Naive thymus-derived CD4-positive, alpha-beta T cell (primary cell): ENCODE results near the gene MTERF2. TPM values are rescaled to one million over a fixed set of nuclear protein-coding genes. Genes with fewer than 3 reads are reported as not detected.
A peak's percentile ranks its signal among the peaks of the same experiment; 100 is the strongest.

ENCODE experiments used
- ATAC-seq: fragments of 150-1000 bp; cut with Tn5 transposase; 2 replicates; pipeline ENCODE4 v1.10.0; 2021; ENCODE audit warnings: mild to moderate bottlenecking, moderate library complexity
- CTCF ChIA-PET: fragments of 350-600 bp; sonication (Branson Sonifier 250); formaldehyde crosslinking; loops from one replicate; lab custom pipeline; 2021; ENCODE audit warnings: antibody characterized with exemption; lab: Charles Lee
- POLR2A ChIA-PET: fragments of 350-600 bp; sonication (Branson Sonifier 250); formaldehyde crosslinking; loops from one replicate; lab custom pipeline; 2021; ENCODE audit warnings: antibody characterized with exemption, inconsistent platforms; lab: Charles Lee
- DNase-seq, 9 donors: peaks; one replicate each; pipeline versions ENCODE4 v3.0.0 to v3.0.0-alpha.2; 2020 to 2022; ENCODE audit warnings: mixed read lengths in 1 of 9
- H3K27ac ChIP-seq: one replicate; pipeline ENCODE4 v1.7.0; 2013; ENCODE audit warnings: mild to moderate bottlenecking, low read depth, low read length, moderate library complexity
- H3K27me3 ChIP-seq, 2 donors: one replicate each; pipeline ENCODE4 v1.7.0; 2013; ENCODE audit warnings: low read length in 2 of 2, mild to moderate bottlenecking in 2 of 2, moderate library complexity in 2 of 2; ENCODE audit not compliant: control insufficient read depth in 2 of 2, insufficient read depth in 2 of 2
- H3K36me3 ChIP-seq, 3 experiments: 1 replicate in 2 of 3; 2 replicates in 1 of 3; pipeline ENCODE4 v1.7.0; 2013; ENCODE audit warnings: low read length in 3 of 3, mild to moderate bottlenecking in 3 of 3, moderate library complexity in 1 of 3; ENCODE audit not compliant: insufficient read depth in 3 of 3, control insufficient read depth in 2 of 3
- H3K4me1 ChIP-seq, 2 donors: one replicate each; pipeline ENCODE4 v1.7.0; 2013; ENCODE audit warnings: low read length in 2 of 2, mild to moderate bottlenecking in 2 of 2, moderate library complexity in 1 of 2; ENCODE audit not compliant: control insufficient read depth in 2 of 2, insufficient read depth in 2 of 2
- H3K4me3 ChIP-seq: 2 replicates; pipeline ENCODE4 v1.7.0; 2013; ENCODE audit warnings: mild to moderate bottlenecking, low read length
- H3K9me3 ChIP-seq, 3 experiments: 1 replicate in 2 of 3; 2 replicates in 1 of 3; pipeline ENCODE4 v1.7.0; 2013; ENCODE audit warnings: low read length in 3 of 3; ENCODE audit not compliant: control insufficient read depth in 2 of 3
- H3K27ac Mint-ChIP-seq, 9 donors: one replicate each; pipeline ENCODE4 v1.8.0; 2020 to 2022; ENCODE audit warnings: mixed read lengths in 9 of 9, mild to moderate bottlenecking in 8 of 9, moderate library complexity in 5 of 9, inconsistent platforms in 2 of 9
- H3K27me3 Mint-ChIP-seq, 5 donors: one replicate each; pipeline ENCODE4 v1.8.0; 2021 to 2022; ENCODE audit warnings: mixed read lengths in 5 of 5, mild to moderate bottlenecking in 1 of 5
- H3K36me3 Mint-ChIP-seq, 5 donors: one replicate each; pipeline ENCODE4 v1.8.0; 2020 to 2022; ENCODE audit warnings: mixed read lengths in 5 of 5, mild to moderate bottlenecking in 3 of 5, inconsistent platforms in 1 of 5
- H3K4me1 Mint-ChIP-seq, 7 donors: one replicate each; pipeline ENCODE4 v1.8.0; 2020 to 2022; ENCODE audit warnings: mixed read lengths in 7 of 7, mild to moderate bottlenecking in 3 of 7, inconsistent platforms in 1 of 7
- H3K4me3 Mint-ChIP-seq, 10 donors: one replicate each; pipeline ENCODE4 v1.8.0; 2020 to 2022; ENCODE audit warnings: mild to moderate bottlenecking in 10 of 10, mixed read lengths in 10 of 10, moderate library complexity in 6 of 10, inconsistent platforms in 2 of 10
- H3K9me3 Mint-ChIP-seq, 11 donors: one replicate each; pipeline ENCODE4 v1.8.0; 2020 to 2022; ENCODE audit warnings: mixed read lengths in 11 of 11, mild to moderate bottlenecking in 4 of 11, inconsistent platforms in 1 of 11, moderate library complexity in 1 of 11
- intact Hi-C, 2 donors: fragments of 100-400 bp; cut with micrococcal nuclease; formaldehyde crosslinking; loops; one replicate each; pipeline ENCODE4 v1.15.1; 2023
- polyA plus RNA-seq, 2 donors: library from polyadenylated mRNA; unstranded; fragments of 300-500 nt; fragmentation: Illumina TruSeq; gene quantifications; one replicate each; pipeline ENCODE4 v1.2.3, GENCODE V29; 2021
- total RNA-seq, 6 experiments: library from RNA in 5 of 6; stranded (reverse) in 5 of 6; gene quantifications; 1 replicate in 5 of 6; 2 replicates in 1 of 6; pipeline ENCODE4 v1.2.3 and lab custom pipeline; 2021 to 2026

The MTERF2 gene
- total and polyA plus RNA-seq, 7 experiments from 2014 or later, result 7.1 to 12.9 (median 9.9) TPM

- no peaks in the 10 kb centered on the region for H3K27me3 Mint-ChIP-seq
- DNase-seq (no peak), ATAC-seq (no peak)
- no peaks in the 10 kb centered on the region for H3K9me3 ChIP-seq
- peaks cover 0 to 27% (median 9%) of the 10 kb centered on the region in 5 donors for H3K36me3 Mint-ChIP-seq
- peaks cover 0 to 5% (median 4%) of the 10 kb centered on the region in 3 experiments for H3K36me3 ChIP-seq
- H3K9me3 Mint-ChIP-seq, result no peaks in the 10 kb centered on the region
- no peak overlapping the region for H3K4me3 ChIP-seq
- POLR2A ChIA-PET, result no interaction called here
- CTCF ChIA-PET, result no interaction called here
- intact Hi-C loops, result no loop called here
- peak overlapping the region in 2 of 9 donors; percentile 31 to 65 for H3K27ac Mint-ChIP-seq
- no peak overlapping the region for H3K4me3 Mint-ChIP-seq
- H3K4me1 Mint-ChIP-seq, result peaks cover 0 to 28% (median 10%) of the 10 kb centered on the region in 7 donors
- H3K27ac ChIP-seq, result no peak overlapping the region
- no peaks in the 10 kb centered on the region for H3K4me1 ChIP-seq
- H3K27me3 ChIP-seq, result no peaks in the 10 kb centered on the region
These were observed 10.3 kb downstream of the MTERF2 start for GRCh38 chr12:106976668-106977067.

DNA sequence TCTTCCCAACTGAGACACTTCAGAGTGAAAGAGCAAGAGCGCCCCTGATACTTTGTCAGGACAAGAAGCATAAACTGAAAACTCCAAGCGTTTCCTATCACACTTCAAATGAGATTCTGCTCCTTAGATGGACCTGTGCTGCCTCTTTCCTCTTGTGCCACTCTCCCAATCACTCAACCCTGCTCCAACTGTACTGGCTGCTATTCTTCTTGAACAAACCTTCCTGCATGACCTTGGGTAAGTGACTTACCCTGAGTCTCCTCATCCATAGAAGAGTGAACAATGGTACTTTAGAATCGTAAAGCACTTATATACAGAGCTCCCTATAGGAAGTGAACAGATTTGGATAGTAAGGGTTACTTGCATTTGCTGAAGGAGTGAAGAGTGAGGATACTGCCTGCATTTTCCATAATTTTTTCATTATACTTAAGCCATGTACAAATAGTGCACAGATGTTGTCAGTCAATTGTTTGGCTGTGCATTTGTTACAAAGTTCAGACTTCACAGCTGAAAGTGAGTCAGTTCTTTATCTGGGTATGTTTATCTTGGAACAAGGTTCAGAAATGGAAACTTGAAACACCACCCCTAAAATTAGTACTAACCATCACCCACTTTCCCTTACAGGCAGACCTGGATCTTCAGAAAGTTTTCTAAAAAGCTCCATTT lies 10.8 kb downstream of the MTERF2 start:
- CTCF ChIA-PET, result no interaction called here
- Histone ChIP-seq H3K9me3 (no peaks in the 10 kb centered on the region), H3K27me3 (no peaks in the 10 kb centered on the region), H3K4me3 (no peak overlapping the region), H3K4me1 (no peaks in the 10 kb centered on the region), H3K36me3 (peaks cover 0 to 9% (median 6%) of the 10 kb centered on the region in 3 experiments), H3K27ac (no peak overlapping the region)
- intact Hi-C loops, result no loop called here
- no peak for ATAC-seq
- Mint-ChIP-seq H3K4me3 (no peak overlapping the region), H3K27ac (peak overlapping the region in 5 of 9 donors; percentile 5 to 60 (median 14)), H3K36me3 (peaks cover 2 to 30% (median 11%) of the 10 kb centered on the region in 5 donors), H3K4me1 (peaks cover 0 to 30% (median 13%) of the 10 kb centered on the region in 7 donors), H3K27me3 (no peaks in the 10 kb centered on the region), H3K9me3 (no peaks in the 10 kb centered on the region)
- POLR2A ChIA-PET, result no interaction called here
- no peak for DNase-seq

DNA sequence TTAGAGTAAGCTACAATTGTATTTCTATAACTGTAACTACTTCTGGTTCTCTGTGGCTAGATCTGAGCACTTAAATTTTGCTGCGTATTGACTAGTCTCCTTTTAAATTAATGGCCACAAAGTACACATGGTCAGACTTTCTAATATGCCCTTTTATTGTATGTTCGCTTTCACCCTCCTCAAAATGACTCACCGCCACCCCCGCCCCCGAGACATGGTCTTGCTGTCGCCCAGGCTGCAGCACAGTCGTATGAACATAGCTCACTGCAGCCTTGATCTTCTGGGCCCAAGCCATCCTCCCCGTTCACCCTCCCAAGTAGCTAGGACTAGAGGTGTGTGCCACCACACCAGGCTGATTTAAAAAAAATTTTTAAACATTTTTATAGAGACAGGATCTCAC lies 11.8 kb downstream of the MTERF2 start:
- CTCF ChIA-PET, result no interaction called here
- DNase-seq, result no peak
- peaks cover 0 to 12% (median 12%) of the 10 kb centered on the region in 3 experiments for H3K36me3 ChIP-seq
- Mint-ChIP-seq H3K9me3 (no peaks in the 10 kb centered on the region), H3K4me1 (peaks cover 0 to 35% (median 17%) of the 10 kb centered on the region in 7 donors), H3K27ac (peak overlapping the region in 3 of 9 donors; percentile 31 to 65 (median 36)), H3K27me3 (no peaks in the 10 kb centered on the region), H3K36me3 (peaks cover 6 to 34% (median 14%) of the 10 kb centered on the region in 5 donors), H3K4me3 (no peak overlapping the region)
- intact Hi-C loops, result no loop called here
- H3K9me3 ChIP-seq, result no peaks in the 10 kb centered on the region
- no peak for ATAC-seq
- no peaks in the 10 kb centered on the region for H3K27me3 ChIP-seq
- H3K4me3 ChIP-seq, result no peak overlapping the region
- no peaks in the 10 kb centered on the region for H3K4me1 ChIP-seq
- POLR2A ChIA-PET, result no interaction called here
- H3K27ac ChIP-seq, result no peak overlapping the region

DNA sequence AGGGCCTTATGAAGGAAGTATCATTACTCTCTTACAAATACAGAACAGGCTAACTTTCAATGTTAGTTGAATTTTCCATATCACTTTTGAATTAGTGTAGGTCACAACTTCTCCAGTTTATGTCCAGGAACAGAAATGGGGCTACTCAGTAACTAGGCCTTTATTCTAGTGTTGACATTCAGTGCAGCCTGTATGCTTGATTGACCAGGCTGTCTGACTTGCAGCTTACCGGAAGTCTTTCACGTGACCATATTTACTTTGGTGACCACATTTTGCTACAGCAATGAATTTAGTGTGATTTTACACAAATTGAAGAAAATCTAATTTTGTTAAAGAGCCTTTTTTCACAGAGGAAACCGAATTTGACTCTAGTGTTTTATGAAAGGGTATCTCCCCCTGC lies 12.4 kb downstream of the MTERF2 start:
- H3K4me1 Mint-ChIP-seq, result peaks cover 0 to 35% (median 17%) of the 10 kb centered on the region in 7 donors
- DNase-seq (no peak), ATAC-seq (no peak)
- Histone ChIP-seq H3K27ac (no peak overlapping the region), H3K9me3 (no peaks in the 10 kb centered on the region), H3K4me3 (no peak overlapping the region), H3K4me1 (no peaks in the 10 kb centered on the region), H3K36me3 (peaks cover 0 to 12% (median 12%) of the 10 kb centered on the region in 3 experiments), H3K27me3 (no peaks in the 10 kb centered on the region)
- CTCF ChIA-PET, result no interaction called here
- H3K9me3 Mint-ChIP-seq, result no peaks in the 10 kb centered on the region
- intact Hi-C loops, result no loop called here
- peak overlapping the region in 5 of 9 donors; percentile 10 to 86 (median 34) for H3K27ac Mint-ChIP-seq
- no peak overlapping the region for H3K4me3 Mint-ChIP-seq
- POLR2A ChIA-PET, result no interaction called here
- H3K36me3 Mint-ChIP-seq, result peaks cover 7 to 34% (median 14%) of the 10 kb centered on the region in 5 donors
- no peaks in the 10 kb centered on the region for H3K27me3 Mint-ChIP-seq

- H3K27me3 ChIP-seq, result no peaks in the 10 kb centered on the region
- Mint-ChIP-seq H3K4me3 (no peak overlapping the region), H3K27ac (peak overlapping the region in 7 of 9 donors; percentile 12 to 77 (median 31)), H3K27me3 (no peaks in the 10 kb centered on the region), H3K4me1 (peaks cover 0 to 31% (median 17%) of the 10 kb centered on the region in 7 donors), H3K9me3 (no peaks in the 10 kb centered on the region), H3K36me3 (peaks cover 7 to 38% (median 14%) of the 10 kb centered on the region in 5 donors)
- peaks cover 0 to 17% (median 12%) of the 10 kb centered on the region in 3 experiments for H3K36me3 ChIP-seq
- no peaks in the 10 kb centered on the region for H3K9me3 ChIP-seq
- intact Hi-C loops, result no loop called here
- DNase-seq, result no peak
- H3K4me1 ChIP-seq, result no peaks in the 10 kb centered on the region
- POLR2A ChIA-PET, result interaction anchor here (0.7 kb wide), 1 partner anchor 587 kb away, joined by 3 read pairs; no protein-coding TSS in a partner anchor
- no peak for ATAC-seq
- CTCF ChIA-PET, result no interaction called here
- H3K27ac ChIP-seq, result no peak overlapping the region
- no peak overlapping the region for H3K4me3 ChIP-seq
These were observed 13.4 kb downstream of the MTERF2 start for GRCh38 chr12:106973545-106973944.

GRCh38 chr12:106971065-106971464 lies 15.9 kb downstream of the MTERF2 start:
- H3K4me3 ChIP-seq, result no peak overlapping the region
- CTCF ChIA-PET, result no interaction called here
- no peaks in the 10 kb centered on the region for H3K4me1 ChIP-seq
- H3K27me3 ChIP-seq, result no peaks in the 10 kb centered on the region
- DNase-seq (no peak), ATAC-seq (no peak)
- Mint-ChIP-seq H3K27ac (peak overlapping the region in 7 of 9 donors; percentile 24 to 76 (median 45)), H3K4me3 (no peak overlapping the region), H3K36me3 (peaks cover 4 to 42% (median 26%) of the 10 kb centered on the region in 5 donors), H3K9me3 (no peaks in the 10 kb centered on the region), H3K4me1 (peaks cover 1 to 34% (median 16%) of the 10 kb centered on the region in 7 donors), H3K27me3 (no peaks in the 10 kb centered on the region)
- intact Hi-C loops, result no loop called here
- H3K9me3 ChIP-seq, result no peaks in the 10 kb centered on the region
- POLR2A ChIA-PET, result no interaction called here
- H3K27ac ChIP-seq, result no peak overlapping the region
- H3K36me3 ChIP-seq, result peaks cover 0 to 32% (median 16%) of the 10 kb centered on the region in 3 experiments
